HepG2 (cell line): Measurements from ENCODE around the gene ACVRL1. TPM values are rescaled to one million over a fixed set of nuclear protein-coding genes. Genes with fewer than 3 reads are reported as not detected.

Source experiments
- ATAC-seq: fragments of 200-7000 bp; cut with Tn5 transposase; 3 replicates; pipeline ENCODE4 v1.9.1; 2020; ENCODE audit warnings: mild to moderate bottlenecking, moderate library complexity
- BruUV-seq: library from RNA; stranded (reverse); fragments of 400-500 nt; replicated peaks from 2 replicates; lab custom pipeline; 2021; lab: Mats Ljungman, UMichigan
- CTCF ChIA-PET: fragments of 300-600 bp; formaldehyde crosslinking; extraction: SDS; loops from one replicate; lab custom pipeline; 2021; ENCODE audit warnings: low total read pairs, inconsistent platforms, low intra/inter-chr PET ratio; lab: Yijun Ruan, JAX
- POLR2A ChIA-PET: fragments of 350-600 bp; sonication (Branson Sonifier 250); formaldehyde crosslinking; loops from one replicate; lab custom pipeline; 2020; ENCODE audit warnings: antibody characterized with exemption, inconsistent platforms; lab: Yijun Ruan, JAX
- DNase-seq: peaks from one replicate; pipeline ENCODE4 v3.0.0-alpha.2; 2015; ENCODE audit warnings: low spot score
- FAIRE-seq: peaks from 3 replicates; lab custom pipeline; 2011; peaks lifted over from hg19 to GRCh38; lab: Jason Lieb, UNC
- H2AFZ ChIP-seq: one replicate; pipeline ENCODE4 v1.6.1; 2011; ENCODE audit warnings: low read length, inconsistent platforms
- H3K27ac ChIP-seq: fragments of 300-600 bp; 3 replicates; pipeline ENCODE4 v1.8.0; 2011; ENCODE audit warnings: mixed run types, mild to moderate bottlenecking, mixed read lengths, low read length, inconsistent platforms; ENCODE audit not compliant: insufficient read depth; ENCODE audit errors: extremely low read length
- H3K27me3 ChIP-seq, 2 experiments: fragments of 200-600 bp in 1 of 2; 2 replicates in 1 of 2; 3 replicates in 1 of 2; pipeline versions ENCODE4 v1.6.0 to v1.8.0; 2011; ENCODE audit warnings: low read length in 2 of 2, mild to moderate bottlenecking in 2 of 2, moderate library complexity in 2 of 2, inconsistent platforms in 1 of 2; ENCODE audit not compliant: insufficient read depth in 2 of 2, control insufficient read depth in 1 of 2
- H3K36me3 ChIP-seq, 2 experiments: fragments of 200-600 bp in 1 of 2; replicated peaks in 1 of 2; 2 replicates in 1 of 2; 3 replicates in 1 of 2; pipeline versions ENCODE4 v1.5.1 to v1.8.0; 2011; ENCODE audit warnings: low read length in 2 of 2, inconsistent platforms in 1 of 2; ENCODE audit not compliant: insufficient read depth in 2 of 2, control insufficient read depth in 1 of 2
- H3K4me1 ChIP-seq: 2 replicates; pipeline ENCODE4 v1.5.1; 2012; ENCODE audit warnings: low read length, inconsistent platforms; ENCODE audit not compliant: insufficient read depth
- H3K4me2 ChIP-seq: 2 replicates; pipeline ENCODE4 v1.6.0; 2011; ENCODE audit warnings: low read depth, low read length, inconsistent platforms
- H3K4me3 ChIP-seq, 3 experiments: fragments of 200-600 bp in 1 of 3; sonication (generic), shearing (Covaris generic) in 1 of 3; replicated peaks in 1 of 3; 2 replicates each; pipeline ENCODE4 v1.5.1; 2011 to 2016; ENCODE audit warnings: low read length in 3 of 3, inconsistent platforms in 2 of 3, low read depth in 2 of 3, mild to moderate bottlenecking in 2 of 3, control low read depth in 1 of 3, mixed read lengths in 1 of 3; ENCODE audit not compliant: insufficient read depth in 1 of 3
- H3K79me2 ChIP-seq: one replicate; pipeline ENCODE4 v1.6.1; 2011; ENCODE audit warnings: low read length, inconsistent platforms; ENCODE audit not compliant: insufficient read depth
- H3K9ac ChIP-seq: 2 replicates; pipeline ENCODE4 v1.6.0; 2011; ENCODE audit warnings: mild to moderate bottlenecking, low read depth, low read length, inconsistent platforms; ENCODE audit not compliant: insufficient read depth
- H3K9me3 ChIP-seq: 2 replicates; pipeline ENCODE4 v1.5.1; 2012; ENCODE audit warnings: mild to moderate bottlenecking, low read length
- H4K20me1 ChIP-seq: 2 replicates; pipeline ENCODE4 v1.6.0; 2011; ENCODE audit warnings: inconsistent platforms, mild to moderate bottlenecking, low read length, moderate library complexity; ENCODE audit not compliant: insufficient read depth
- ATF1 ChIP-seq: IDR thresholded peaks from 2 replicates; pipeline ENCODE4 v1.6.1; 2016; ENCODE audit warnings: mild to moderate bottlenecking, control low read depth
- BORCS8-MEF2B ChIP-seq: sonication (generic); formaldehyde crosslinking; IDR thresholded peaks from 2 replicates; pipeline ENCODE4 v1.8.0; 2022; ENCODE audit warnings: mild to moderate bottlenecking, missing genetic modification reagents
- CEBPB ChIP-seq: IDR thresholded peaks from 2 replicates; pipeline ENCODE4 v1.6.1; 2011; ENCODE audit warnings: low read depth, low read length, improper control_type of control experiment, borderline replicate concordance
- CEBPG ChIP-seq: IDR thresholded peaks from 2 replicates; pipeline ENCODE4 v1.6.1; 2016
- GABPA ChIP-seq, 2 experiments: IDR thresholded peaks; 2 replicates each; pipeline ENCODE4 v1.6.1; 2011 to 2016; ENCODE audit warnings: low read depth in 2 of 2, low read length in 1 of 2, missing biosample characterization in 1 of 2, missing genetic modification characterization in 1 of 2
- HCFC1 ChIP-seq: fragments of 150-350 bp; IDR thresholded peaks from 2 replicates; pipeline ENCODE4 v1.6.1; 2014; ENCODE audit warnings: low read depth, low read length
- HMG20B ChIP-seq: conservative IDR thresholded peaks from 2 replicates; pipeline ENCODE4 v1.6.1; 2016; ENCODE audit warnings: missing genetic modification reagents, missing compliant biosample characterization
- HNRNPK ChIP-seq: fragments of 200-400 bp; formaldehyde crosslinking; IDR thresholded peaks from 2 replicates; pipeline ENCODE4 v1.6.1; 2018; ENCODE audit warnings: low read length, low read depth, moderate library complexity, mild to moderate bottlenecking; ENCODE audit not compliant: poor library complexity, severe bottlenecking
- KLF13 ChIP-seq: sonication (generic); formaldehyde crosslinking; IDR thresholded peaks from 2 replicates; pipeline ENCODE4 v1.4.0; 2020; ENCODE audit warnings: mild to moderate bottlenecking, missing genetic modification reagents
- RBFOX2 ChIP-seq: fragments of 200-400 bp; formaldehyde crosslinking; IDR thresholded peaks from 2 replicates; pipeline ENCODE4 v1.6.1; 2017; ENCODE audit warnings: low read depth, mild to moderate bottlenecking, low read length
- THAP7 ChIP-seq: sonication (generic); formaldehyde crosslinking; IDR thresholded peaks from 2 replicates; pipeline ENCODE4 v1.8.1; 2023; ENCODE audit warnings: mild to moderate bottlenecking, missing genetic modification reagents
- ZMYM3 ChIP-seq: sonication (generic); formaldehyde crosslinking; IDR thresholded peaks from 2 replicates; pipeline ENCODE4 v1.5.1; 2020; ENCODE audit warnings: mild to moderate bottlenecking, missing genetic modification reagents
- ZNF33A ChIP-seq: sonication (generic); formaldehyde crosslinking; IDR thresholded peaks from 2 replicates; pipeline ENCODE4 v1.5.1; 2020; ENCODE audit warnings: missing genetic modification reagents, mild to moderate bottlenecking, moderate library complexity, borderline replicate concordance
- WGBS: methylation state at CpG from one replicate; pipeline ENCODE4 v1.1.6; 2017; ENCODE audit warnings: low lambda C conversion rate; 5-methylcytosine and 5-hydroxymethylcytosine counted together
- in situ Hi-C: cut with HindIII; loops from 2 replicates; pipeline ENCODE4 v1.10.0; 2017; ENCODE audit warnings: low pct_unique_long_range_greater_than_20kb; ENCODE audit not compliant: extremely low pct_ligation_motif_present
- intact Hi-C: fragments of 100-400 bp; cut with micrococcal nuclease; formaldehyde crosslinking; loops from one replicate; pipeline ENCODE4 v1.10.0; 2022; ENCODE audit not compliant: unreplicated experiment
- polyA plus RNA-seq, 8 experiments: library from polyadenylated mRNA; depleted of rRNA in 3 of 8; stranded (reverse) in 7 of 8; unstranded in 1 of 8; fragments of >200 nt; fragmentation: Illumina TruSeq in 4 of 8; extraction: Trizol in 4 of 8; gene quantifications; 2 replicates each; pipeline versions ENCODE4 v1.2.1 to v1.2.3, GENCODE V29; 2011 to 2016; ENCODE audit warnings: low read depth in 4 of 8, missing spikeins in 1 of 8, mixed read lengths in 1 of 8; ENCODE audit not compliant: insufficient read depth in 1 of 8
- total RNA-seq, 5 experiments: library from RNA; depleted of rRNA; stranded (reverse); fragments of >200 nt; fragmentation: Illumina TruSeq; extraction: Trizol; gene quantifications; 2 replicates each; pipeline ENCODE4 v1.2.3, GENCODE V29; 2016; ENCODE audit warnings: low read depth in 1 of 5
- TF ChIP-seq, protein P1 (sequence below): sonication (generic); formaldehyde crosslinking; IDR thresholded peaks from 2 replicates; pipeline ENCODE4 v1.4.0; 2020; ENCODE audit warnings: low read depth, missing genetic modification reagents

ACVRL1 gene
- total and polyA plus RNA-seq, 2 of the 13 experiments (the other 11 are each of a cell fraction or from before 2014, with no cell fraction given) = not detected

DNA sequence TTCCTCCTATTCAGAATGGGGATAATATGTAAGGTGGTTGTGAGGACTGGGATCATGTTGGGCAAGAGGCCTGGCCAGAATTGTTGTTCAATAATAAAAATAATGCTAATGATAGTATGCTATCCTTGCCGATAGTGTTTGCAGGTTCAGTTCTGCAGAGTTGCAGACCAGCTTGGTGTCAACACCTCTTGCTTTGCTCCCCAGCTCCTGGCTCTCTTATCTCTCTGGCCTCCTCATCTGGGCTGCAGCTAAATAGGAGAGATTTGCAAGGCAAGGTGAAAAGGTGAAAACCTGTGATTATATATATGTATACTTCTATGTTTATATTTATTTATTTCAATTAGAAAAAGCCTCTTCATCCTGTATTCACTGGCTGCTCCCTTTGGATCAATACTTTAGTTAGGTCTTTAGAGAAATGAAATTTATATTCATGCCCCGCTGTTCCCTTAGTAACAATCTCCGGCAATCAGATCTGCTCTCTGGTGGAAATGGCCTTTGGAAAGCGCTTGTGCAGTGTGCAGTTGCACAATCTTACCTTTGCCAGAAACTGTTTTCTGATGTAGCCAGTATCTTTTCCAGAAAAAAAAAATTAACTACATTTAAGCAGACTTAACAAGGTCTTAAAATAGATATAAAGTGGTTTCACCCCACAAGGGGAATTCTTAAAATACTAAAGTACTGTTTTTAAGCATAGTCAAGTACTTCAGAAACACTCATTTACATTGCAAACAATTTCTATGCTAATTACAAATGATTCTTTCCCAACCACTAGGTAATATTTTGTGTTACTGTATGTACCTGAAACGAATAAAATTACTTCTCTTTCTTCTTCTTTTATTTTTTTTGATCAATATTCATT lies 25.1 kb downstream of the ACVRL1 start:
- POLR2A ChIA-PET = no interaction called here
- ATAC-seq = peak; percentile 57; the same call in 2 of the 3 replicates
- no peaks in the 10 kb centered on the region for H4K20me1 ChIP-seq
- intact Hi-C loops = no loop called here
- H3K36me3 ChIP-seq = no peaks in the 10 kb centered on the region
- no peak for DNase-seq
- no peak overlapping the region for H2AFZ ChIP-seq
- 2% methylated on average over 5 of the region's 5 CpGs for WGBS
- no peak for FAIRE-seq
- no peaks in the 10 kb centered on the region for H3K9me3 ChIP-seq
- no peak overlapping the region for H3K9ac ChIP-seq
- H3K4me3 ChIP-seq = no peak overlapping the region
- no peaks in the 10 kb centered on the region for H3K79me2 ChIP-seq
- peaks cover 2 to 8% of the 10 kb centered on the region in 2 experiments; a peak in 2 of 5 replicates for H3K27me3 ChIP-seq
- BruUV-seq = no TSS peak
- TF ChIP-seq HMG20B (no peak), CEBPG (CRISPR knock-in tag) (peak; percentile 65), CEBPB (peak; percentile 90)
- no peak overlapping the region for H3K4me2 ChIP-seq
- CTCF ChIA-PET = no interaction called here
- H3K27ac ChIP-seq = no peak overlapping the region
- no peaks in the 10 kb centered on the region for H3K4me1 ChIP-seq
- in situ Hi-C loops = no loop called here

DNA sequence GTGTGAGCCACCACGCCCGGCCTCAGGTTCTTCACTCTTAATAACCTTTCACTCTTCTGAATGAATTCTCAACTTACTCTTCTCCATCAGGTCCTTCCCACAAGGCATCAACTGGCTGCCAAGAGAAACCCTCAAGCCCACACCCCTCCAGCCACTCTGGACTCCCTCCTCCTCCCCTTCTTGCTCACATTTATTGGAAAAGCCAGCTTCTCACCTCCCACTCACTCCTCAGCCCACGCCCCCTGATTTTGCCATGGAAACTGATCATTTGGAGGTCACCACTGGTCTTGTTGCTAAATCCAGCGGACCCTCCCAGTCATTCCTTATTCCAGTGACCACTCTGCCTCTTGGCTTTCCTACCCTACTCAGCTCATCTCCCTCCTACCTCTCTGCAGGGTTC lies 26.8 kb downstream of the ACVRL1 start:
- ChIA-PET POLR2A (no interaction called here), CTCF (no interaction called here)
- TF ChIP-seq HNRNPK = no peak
- TF ChIP-seq ZMYM3 (CRISPR knock-in tag) = no peak
- TF ChIP-seq, protein P1, sequence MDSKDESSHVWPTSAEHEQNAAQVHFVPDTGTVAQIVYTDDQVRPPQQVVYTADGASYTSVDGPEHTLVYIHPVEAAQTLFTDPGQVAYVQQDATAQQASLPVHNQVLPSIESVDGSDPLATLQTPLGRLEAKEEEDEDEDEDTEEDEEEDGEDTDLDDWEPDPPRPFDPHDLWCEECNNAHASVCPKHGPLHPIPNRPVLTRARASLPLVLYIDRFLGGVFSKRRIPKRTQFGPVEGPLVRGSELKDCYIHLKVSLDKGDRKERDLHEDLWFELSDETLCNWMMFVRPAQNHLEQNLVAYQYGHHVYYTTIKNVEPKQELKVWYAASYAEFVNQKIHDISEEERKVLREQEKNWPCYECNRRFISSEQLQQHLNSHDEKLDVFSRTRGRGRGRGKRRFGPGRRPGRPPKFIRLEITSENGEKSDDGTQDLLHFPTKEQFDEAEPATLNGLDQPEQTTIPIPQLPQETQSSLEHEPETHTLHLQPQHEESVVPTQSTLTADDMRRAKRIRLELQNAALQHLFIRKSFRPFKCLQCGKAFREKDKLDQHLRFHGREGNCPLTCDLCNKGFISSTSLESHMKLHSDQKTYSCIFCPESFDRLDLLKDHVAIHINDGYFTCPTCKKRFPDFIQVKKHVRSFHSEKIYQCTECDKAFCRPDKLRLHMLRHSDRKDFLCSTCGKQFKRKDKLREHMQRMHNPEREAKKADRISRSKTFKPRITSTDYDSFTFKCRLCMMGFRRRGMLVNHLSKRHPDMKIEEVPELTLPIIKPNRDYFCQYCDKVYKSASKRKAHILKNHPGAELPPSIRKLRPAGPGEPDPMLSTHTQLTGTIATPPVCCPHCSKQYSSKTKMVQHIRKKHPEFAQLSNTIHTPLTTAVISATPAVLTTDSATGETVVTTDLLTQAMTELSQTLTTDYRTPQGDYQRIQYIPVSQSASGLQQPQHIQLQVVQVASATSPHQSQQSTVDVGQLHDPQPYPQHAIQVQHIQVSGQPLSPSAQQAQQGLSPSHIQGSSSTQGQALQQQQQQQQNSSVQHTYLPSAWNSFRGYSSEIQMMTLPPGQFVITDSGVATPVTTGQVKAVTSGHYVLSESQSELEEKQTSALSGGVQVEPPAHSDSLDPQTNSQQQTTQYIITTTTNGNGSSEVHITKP = no peak
- no peak for TF ChIP-seq HCFC1
- no peak for TF ChIP-seq BORCS8-MEF2B (CRISPR knock-in tag)
- TF ChIP-seq ATF1 (CRISPR knock-in tag) = no peak
- TF ChIP-seq RBFOX2 = no peak
- no peak for TF ChIP-seq ZNF33A (CRISPR knock-in tag)
- no peak for TF ChIP-seq KLF13 (CRISPR knock-in tag)
- TF ChIP-seq GABPA (IDR thresholded peaks at IDR 0.05; ENCODE audit: low read depth, low read length) = no peak
- no peak for TF ChIP-seq GABPA (CRISPR knock-in tag; IDR thresholded peaks at IDR 0.05; ENCODE audit: low read depth)
- no peak for TF ChIP-seq THAP7

More for the DNA sequence above, 26.8 kb downstream of the ACVRL1 start:
- no peak overlapping the region for H3K27ac ChIP-seq
- no peaks in the 10 kb centered on the region for H3K79me2 ChIP-seq
- no peak for ATAC-seq
- H3K9ac ChIP-seq = no peak overlapping the region
- no TSS peak for BruUV-seq
- WGBS = 59% methylated on average over 4 of the region's 4 CpGs
- no peaks in the 10 kb centered on the region for H4K20me1 ChIP-seq
- H3K4me1 ChIP-seq = no peaks in the 10 kb centered on the region
- FAIRE-seq = no peak
- intact Hi-C loops = no loop called here
- H3K4me3 ChIP-seq = no peak overlapping the region
- no peak overlapping the region for H3K4me2 ChIP-seq
- H3K9me3 ChIP-seq = no peaks in the 10 kb centered on the region
- in situ Hi-C loops = no loop called here
- DNase-seq = no peak
- H3K36me3 ChIP-seq = no peaks in the 10 kb centered on the region
- H2AFZ ChIP-seq = no peak overlapping the region
- H3K27me3 ChIP-seq = peaks cover 2 to 14% of the 10 kb centered on the region in 2 experiments; a peak in 3 of 5 replicates
